Ectodermal cell (in vitro differentiated cells): ENCODE measurements around the gene CERCAM.
"Not testable (repeated sequence)": the region's sequence is repeated elsewhere in the genome, so short reads cannot be mapped to it uniquely, and the experiment has no call there.

ENCODE experiments used
- H3K27ac ChIP-seq: 2 replicates; pipeline ENCODE4 v1.7.0; 2013; ENCODE audit warnings: mild to moderate bottlenecking, low read depth, low read length; ENCODE audit not compliant: insufficient read depth, poor library complexity, severe bottlenecking
- H3K27me3 ChIP-seq: 2 replicates; pipeline ENCODE4 v1.7.0; 2013; ENCODE audit warnings: mild to moderate bottlenecking, low read length; ENCODE audit not compliant: insufficient read depth, control insufficient read depth, poor library complexity, severe bottlenecking
- H3K36me3 ChIP-seq: one replicate; pipeline ENCODE4 v1.7.0; 2013; ENCODE audit warnings: low read length; ENCODE audit not compliant: control insufficient read depth, insufficient read depth
- H3K4me1 ChIP-seq: one replicate; pipeline ENCODE4 v1.7.0; 2013; ENCODE audit warnings: low read length; ENCODE audit not compliant: control insufficient read depth, insufficient read depth
- H3K4me3 ChIP-seq: 2 replicates; pipeline ENCODE4 v1.7.0; 2013; ENCODE audit warnings: low read depth, low read length, control low read depth; ENCODE audit not compliant: insufficient read depth
- H3K9me3 ChIP-seq: 2 replicates; pipeline ENCODE4 v1.7.0; 2013; ENCODE audit warnings: mild to moderate bottlenecking, low read length, moderate library complexity; ENCODE audit not compliant: control insufficient read depth
- WGBS, 2 experiments: methylation state at CpG; one replicate each; pipeline ENCODE4 v1.1.7; 2013; ENCODE audit warnings: missing lambda C conversion rate in 2 of 2; 5-methylcytosine and 5-hydroxymethylcytosine counted together

CERCAM gene

DNA sequence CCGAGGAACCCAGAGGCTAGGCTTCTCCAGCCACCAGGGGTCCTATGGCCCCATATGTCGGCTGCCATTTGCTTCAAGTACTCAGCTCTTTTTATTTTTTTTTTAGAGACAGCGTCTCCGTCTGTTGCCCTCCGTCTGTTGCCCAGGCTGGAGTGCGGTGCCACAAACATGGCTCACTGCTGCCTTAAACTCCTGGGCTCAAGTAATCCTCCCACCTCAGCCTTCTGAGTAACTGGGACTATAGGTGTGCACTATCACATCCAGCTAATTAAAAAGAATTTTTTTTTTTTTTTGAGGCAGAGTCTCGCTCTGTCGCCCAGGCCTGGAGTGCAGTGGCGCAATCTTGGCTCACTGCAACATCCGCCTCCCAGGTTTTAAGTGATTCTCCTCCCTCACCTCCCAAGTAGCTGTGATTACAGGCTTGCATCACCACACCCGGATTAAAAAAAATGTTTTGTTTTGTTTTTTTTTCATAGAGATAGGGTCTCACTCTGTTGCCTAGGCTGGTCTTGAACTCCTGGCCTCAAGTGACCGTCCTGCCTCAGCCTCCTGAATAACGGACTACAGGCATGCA, 8.9 kb downstream of the CERCAM start:
- H3K9me3 ChIP-seq: no peaks in the 10 kb centered on the region
- H3K4me1 ChIP-seq: peaks cover 9% of the 10 kb centered on the region
- no peak overlapping the region for H3K27ac ChIP-seq
- 92 to 94% methylated on average over 13 of the region's 13 CpGs for WGBS, 2 experiments
- no peaks in the 10 kb centered on the region for H3K27me3 ChIP-seq
- no peaks in the 10 kb centered on the region for H3K36me3 ChIP-seq
- H3K4me3 ChIP-seq: no peak overlapping the region

DNA sequence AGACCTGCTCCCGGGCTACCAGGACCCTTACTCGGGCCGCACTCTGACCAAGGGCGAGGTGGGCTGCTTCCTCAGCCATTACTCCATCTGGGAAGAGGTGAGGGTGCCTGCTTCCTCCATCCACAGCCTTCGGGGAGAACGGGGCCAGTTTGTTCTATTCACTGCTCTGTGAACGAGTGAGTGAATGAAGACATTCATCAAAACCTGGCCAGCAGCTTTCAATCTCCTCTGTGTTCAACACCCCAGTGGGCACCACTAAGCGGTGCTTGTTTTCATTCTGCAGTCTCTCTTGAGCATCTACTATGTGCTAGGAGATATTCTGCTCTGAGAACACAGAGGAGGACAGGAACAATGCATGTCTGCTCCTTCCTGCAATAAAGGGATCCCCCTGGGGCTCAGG, 10.6 kb downstream of the CERCAM start:
- H3K27me3 ChIP-seq: no peaks in the 10 kb centered on the region
- no peak overlapping the region for H3K27ac ChIP-seq
- H3K36me3 ChIP-seq: no peaks in the 10 kb centered on the region
- H3K4me3 ChIP-seq: no peak overlapping the region
- peaks cover 9% of the 10 kb centered on the region for H3K4me1 ChIP-seq
- 93 to 94% methylated on average over 8 of the region's 8 CpGs for WGBS, 2 experiments
- no peaks in the 10 kb centered on the region for H3K9me3 ChIP-seq

DNA sequence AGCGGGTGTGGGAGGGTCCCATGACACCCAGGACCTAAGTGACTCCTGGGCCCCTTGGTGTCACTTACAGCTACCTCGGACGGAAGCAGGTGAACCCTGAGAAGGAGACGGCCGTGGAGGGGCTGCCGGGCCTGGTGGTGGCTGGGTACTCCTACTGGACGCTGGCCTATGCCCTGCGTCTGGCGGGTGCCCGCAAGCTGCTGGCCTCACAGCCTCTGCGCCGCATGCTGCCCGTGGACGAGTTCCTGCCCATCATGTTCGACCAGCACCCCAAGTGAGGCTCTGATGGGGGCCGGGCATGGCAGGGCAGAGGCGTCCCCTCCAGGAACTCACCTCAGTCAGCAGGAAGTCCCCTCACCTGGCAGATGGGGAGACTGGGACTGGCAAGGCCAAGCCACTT, 13.7 kb downstream of the CERCAM start:
- Histone ChIP-seq H3K27me3 (no peaks in the 10 kb centered on the region), H3K27ac (no peak overlapping the region), H3K4me1 (no peaks in the 10 kb centered on the region), H3K36me3 (no peaks in the 10 kb centered on the region), H3K9me3 (no peaks in the 10 kb centered on the region), H3K4me3 (no peak overlapping the region)
- 95 to 96% methylated on average over 17 of the region's 17 CpGs for WGBS, 2 experiments

DNA sequence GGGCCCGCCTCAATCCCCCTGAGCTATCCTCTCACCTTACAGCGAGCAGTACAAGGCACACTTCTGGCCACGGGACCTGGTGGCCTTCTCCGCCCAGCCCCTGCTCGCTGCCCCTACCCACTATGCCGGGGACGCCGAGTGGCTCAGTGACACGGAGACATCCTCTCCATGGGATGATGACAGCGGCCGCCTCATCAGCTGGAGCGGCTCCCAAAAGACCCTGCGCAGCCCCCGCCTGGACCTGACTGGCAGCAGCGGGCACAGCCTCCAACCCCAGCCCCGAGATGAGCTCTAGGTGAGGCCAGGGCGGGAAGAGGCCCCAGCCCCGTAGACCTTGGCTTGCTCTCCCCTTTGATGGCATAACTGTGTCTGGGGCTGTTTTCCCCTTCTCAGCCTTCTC, 15.0 kb downstream of the CERCAM start:
- WGBS, 2 experiments: 91 to 92% methylated on average over 18 of the region's 18 CpGs
- no peak overlapping the region for H3K4me3 ChIP-seq
- no peaks in the 10 kb centered on the region for H3K9me3 ChIP-seq
- H3K27ac ChIP-seq: no peak overlapping the region
- no peaks in the 10 kb centered on the region for H3K27me3 ChIP-seq
- H3K4me1 ChIP-seq: no peaks in the 10 kb centered on the region
- no peaks in the 10 kb centered on the region for H3K36me3 ChIP-seq

DNA sequence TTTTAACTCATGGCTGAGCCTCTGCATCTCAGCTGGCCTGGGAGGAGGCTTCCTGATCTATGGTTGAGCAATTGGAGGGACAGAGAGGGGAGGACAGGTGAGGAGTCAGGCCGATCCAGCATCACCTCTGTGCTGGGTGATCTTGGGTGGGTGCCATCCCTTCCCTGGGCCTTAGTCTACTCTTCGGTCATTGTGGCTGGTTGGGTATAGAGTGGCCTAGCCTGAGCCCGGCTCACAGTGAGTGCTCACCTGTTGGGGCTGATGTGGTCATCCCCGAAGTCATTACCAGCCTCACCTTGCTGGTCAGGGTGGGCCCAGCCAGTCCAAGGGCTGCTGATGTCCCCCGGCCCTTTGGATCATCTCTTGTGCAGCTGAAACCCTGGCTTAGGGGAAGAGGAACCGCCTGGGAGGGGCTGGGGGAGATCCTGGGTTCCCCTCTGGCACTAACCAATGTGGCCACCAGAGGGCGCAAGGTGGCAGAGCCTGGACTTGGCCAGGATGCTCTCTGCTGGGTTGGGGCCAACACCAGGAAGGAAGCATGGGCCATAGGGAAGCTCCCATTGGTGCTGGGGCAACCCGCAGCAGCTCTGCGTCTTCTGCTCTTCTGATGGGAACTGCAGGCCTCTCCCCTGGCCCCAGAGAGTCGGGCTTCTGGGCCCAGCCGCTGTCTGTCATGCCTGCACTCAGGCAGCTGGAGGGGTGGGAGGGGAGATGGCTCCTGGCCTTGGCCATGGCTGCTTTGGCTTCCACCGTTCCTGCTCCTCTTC, 17.9 kb downstream of the CERCAM start:
- Histone ChIP-seq H3K27ac (no peak overlapping the region), H3K27me3 (no peaks in the 10 kb centered on the region), H3K36me3 (no peaks in the 10 kb centered on the region), H3K9me3 (no peaks in the 10 kb centered on the region), H3K4me1 (no peaks in the 10 kb centered on the region), H3K4me3 (no peak overlapping the region)
- 51 to 54% methylated on average over 12 of the region's 12 CpGs for WGBS, 2 experiments

DNA sequence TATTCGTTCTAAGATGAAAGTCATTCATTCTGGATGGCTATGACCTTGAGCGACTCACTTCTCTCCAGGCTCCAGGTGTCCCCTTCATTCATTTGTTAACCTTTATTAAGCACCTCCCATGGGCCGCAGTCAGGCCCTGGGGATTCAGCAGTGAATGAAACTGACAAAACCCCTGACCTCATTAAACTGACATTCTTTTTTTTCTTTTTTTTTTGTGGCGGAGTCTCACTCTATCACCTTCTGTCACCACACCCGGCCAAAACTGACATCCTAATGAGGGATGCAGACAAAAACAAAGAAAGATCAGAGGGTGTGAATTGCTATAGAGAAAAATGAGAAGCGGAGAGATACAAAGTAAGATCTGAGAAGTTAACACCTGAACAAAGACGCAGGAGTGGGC, 18.6 kb downstream of the CERCAM start:
- H3K4me1 ChIP-seq: no peaks in the 10 kb centered on the region
- H3K9me3 ChIP-seq: no peaks in the 10 kb centered on the region
- 91 to 95% methylated on average over 6 to 7 of the region's 7 CpGs for WGBS, 2 experiments
- no peaks in the 10 kb centered on the region for H3K36me3 ChIP-seq
- no peak overlapping the region for H3K4me3 ChIP-seq
- H3K27ac ChIP-seq: no peak overlapping the region
- H3K27me3 ChIP-seq: no peaks in the 10 kb centered on the region

DNA sequence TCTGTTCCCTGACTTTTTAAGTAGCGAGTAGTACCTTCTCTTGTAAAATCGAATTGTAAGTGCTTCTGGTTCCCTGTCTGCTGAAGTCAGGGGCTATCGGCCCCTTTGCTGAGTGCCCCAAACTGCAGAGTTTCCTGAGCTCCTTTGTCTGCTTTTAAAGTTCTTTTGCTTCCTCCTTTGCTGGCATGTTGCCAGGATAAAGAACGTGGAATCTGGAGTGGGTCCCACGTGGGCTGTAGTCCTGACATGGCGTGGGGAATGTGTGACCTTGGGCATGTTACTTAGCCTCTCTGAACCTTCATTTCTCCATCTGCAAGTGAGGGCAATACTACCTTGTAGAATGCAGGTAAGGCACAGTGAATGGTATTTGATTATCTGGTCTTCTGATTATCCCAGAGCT, 21.5 kb downstream of the CERCAM start:
- Histone ChIP-seq H3K4me3 (no peak overlapping the region), H3K36me3 (no peaks in the 10 kb centered on the region), H3K27ac (no peak overlapping the region), H3K4me1 (no peaks in the 10 kb centered on the region), H3K9me3 (no peaks in the 10 kb centered on the region), H3K27me3 (peaks cover 6% of the 10 kb centered on the region)
- WGBS, 2 experiments: 85 to 87% methylated on average over 6 of the region's 6 CpGs

DNA sequence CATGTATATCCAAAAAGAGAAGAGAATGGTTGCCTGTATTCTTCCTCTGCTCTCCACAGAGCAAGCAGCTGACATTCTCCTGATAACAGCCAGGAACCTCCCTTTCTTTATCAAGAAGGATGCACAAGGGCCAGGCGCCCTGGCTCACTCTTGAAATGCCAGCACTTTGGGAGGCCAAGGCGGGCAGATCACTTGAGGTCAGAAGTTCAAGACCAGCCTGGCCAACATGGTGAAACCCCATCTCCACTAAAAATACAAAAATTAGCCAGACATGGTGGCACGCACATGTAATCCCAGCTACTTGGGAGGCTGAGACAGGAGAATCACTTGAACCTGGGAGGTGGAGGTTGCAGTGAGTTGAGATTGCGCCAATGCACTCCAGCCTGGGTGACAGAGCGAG, 25.8 kb downstream of the CERCAM start:
- WGBS, 2 experiments: 86 to 91% methylated on average over 4 to 5 of the region's 5 CpGs
- H3K27ac ChIP-seq: not testable (repeated sequence)

DNA sequence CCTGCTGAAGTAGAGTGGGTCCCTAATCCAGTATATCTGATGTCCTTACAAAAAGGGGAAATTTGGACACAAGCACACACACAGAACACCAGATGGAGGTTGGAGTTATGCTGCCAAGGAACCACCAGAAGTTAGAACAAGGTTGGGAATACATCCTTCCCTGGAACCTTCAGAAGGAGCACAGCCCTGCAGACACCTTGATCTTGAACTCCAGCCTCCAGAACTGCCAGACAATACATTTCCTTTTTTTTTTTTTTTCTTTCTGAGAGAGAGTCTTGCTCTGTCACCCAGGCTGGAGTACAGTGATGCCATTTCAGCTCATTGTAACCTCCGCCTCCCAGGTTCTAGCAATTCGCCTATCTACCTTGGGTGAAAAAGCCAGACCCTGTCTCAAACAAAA, 28.1 kb downstream of the CERCAM start:
- H3K4me3 ChIP-seq: no peak overlapping the region
- H3K27ac ChIP-seq: no peak overlapping the region
- no peaks in the 10 kb centered on the region for H3K9me3 ChIP-seq
- H3K27me3 ChIP-seq: peaks cover 20% of the 10 kb centered on the region
- no peaks in the 10 kb centered on the region for H3K4me1 ChIP-seq
- 92% methylated on average over 2 of the region's 2 CpGs for WGBS, 2 experiments
- no peaks in the 10 kb centered on the region for H3K36me3 ChIP-seq

More for the DNA sequence above, 25.8 kb downstream of the CERCAM start:
- H3K27me3 ChIP-seq: peaks cover 11% of the 10 kb centered on the region
- H3K36me3 ChIP-seq, H3K9me3 ChIP-seq, H3K4me1 ChIP-seq, H3K4me3 ChIP-seq: not testable (repeated sequence)

DNA sequence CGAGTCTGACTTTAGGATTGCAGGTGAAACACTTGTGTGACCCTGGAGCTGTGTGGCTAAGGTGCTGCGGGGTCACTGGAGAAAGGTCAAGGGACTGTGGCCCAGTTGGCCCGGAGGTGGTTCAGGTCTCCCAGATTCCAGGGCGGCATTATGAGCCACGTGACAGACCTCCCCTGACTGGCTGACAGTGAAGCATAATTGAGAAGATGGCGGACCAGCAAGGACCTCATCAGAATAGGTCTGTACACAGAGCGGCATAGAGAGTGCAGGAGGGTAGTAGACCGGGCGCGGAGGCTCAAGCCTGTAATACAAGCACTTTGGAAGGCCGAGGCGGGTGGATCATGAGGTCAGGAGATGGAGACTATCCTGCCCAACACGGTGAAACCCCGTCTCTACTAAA, 34.3 kb downstream of the CERCAM start:
- Histone ChIP-seq H3K9me3 (no peaks in the 10 kb centered on the region), H3K4me1 (peaks cover 5% of the 10 kb centered on the region), H3K36me3 (peaks cover 2% of the 10 kb centered on the region), H3K27ac (no peak overlapping the region), H3K27me3 (peaks cover 42% of the 10 kb centered on the region), H3K4me3 (no peak overlapping the region)
- 93% methylated on average over 14 of the region's 14 CpGs for WGBS, 2 experiments
